ENCODE results near the gene NAV2.

DNA sequence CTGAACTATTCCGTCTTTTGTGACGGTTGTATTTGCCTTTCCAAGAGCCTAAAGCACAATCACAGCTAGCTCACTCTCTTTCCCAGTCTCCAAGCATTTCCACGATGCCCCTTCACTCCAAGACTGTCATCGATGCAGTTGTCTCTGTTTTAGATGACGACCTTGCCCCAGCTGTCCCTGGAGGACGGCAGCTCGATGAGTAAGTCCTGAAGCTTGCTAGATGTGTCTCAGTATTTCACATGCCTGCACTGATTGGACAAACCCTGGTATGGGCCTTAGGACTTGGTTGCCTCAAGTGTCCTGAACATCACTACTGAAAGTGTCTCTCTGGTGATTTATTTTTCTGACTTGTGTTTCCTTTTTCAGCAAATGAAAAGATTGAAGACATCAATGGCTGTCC is 129.9 kb downstream of the NAV2 start:
- TF ChIP-seq, protein P1, sequence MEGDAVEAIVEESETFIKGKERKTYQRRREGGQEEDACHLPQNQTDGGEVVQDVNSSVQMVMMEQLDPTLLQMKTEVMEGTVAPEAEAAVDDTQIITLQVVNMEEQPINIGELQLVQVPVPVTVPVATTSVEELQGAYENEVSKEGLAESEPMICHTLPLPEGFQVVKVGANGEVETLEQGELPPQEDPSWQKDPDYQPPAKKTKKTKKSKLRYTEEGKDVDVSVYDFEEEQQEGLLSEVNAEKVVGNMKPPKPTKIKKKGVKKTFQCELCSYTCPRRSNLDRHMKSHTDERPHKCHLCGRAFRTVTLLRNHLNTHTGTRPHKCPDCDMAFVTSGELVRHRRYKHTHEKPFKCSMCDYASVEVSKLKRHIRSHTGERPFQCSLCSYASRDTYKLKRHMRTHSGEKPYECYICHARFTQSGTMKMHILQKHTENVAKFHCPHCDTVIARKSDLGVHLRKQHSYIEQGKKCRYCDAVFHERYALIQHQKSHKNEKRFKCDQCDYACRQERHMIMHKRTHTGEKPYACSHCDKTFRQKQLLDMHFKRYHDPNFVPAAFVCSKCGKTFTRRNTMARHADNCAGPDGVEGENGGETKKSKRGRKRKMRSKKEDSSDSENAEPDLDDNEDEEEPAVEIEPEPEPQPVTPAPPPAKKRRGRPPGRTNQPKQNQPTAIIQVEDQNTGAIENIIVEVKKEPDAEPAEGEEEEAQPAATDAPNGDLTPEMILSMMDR (conservative IDR thresholded peaks at IDR 0.05), result no peak
- no peak for TF ChIP-seq EZH2 (IDR thresholded peaks at IDR 0.05; ENCODE audit: low read depth)

Measured in PC-9 (cell line).